Measurements from ENCODE around the gene DYNC1I1.

DYNC1I1 gene

DNA sequence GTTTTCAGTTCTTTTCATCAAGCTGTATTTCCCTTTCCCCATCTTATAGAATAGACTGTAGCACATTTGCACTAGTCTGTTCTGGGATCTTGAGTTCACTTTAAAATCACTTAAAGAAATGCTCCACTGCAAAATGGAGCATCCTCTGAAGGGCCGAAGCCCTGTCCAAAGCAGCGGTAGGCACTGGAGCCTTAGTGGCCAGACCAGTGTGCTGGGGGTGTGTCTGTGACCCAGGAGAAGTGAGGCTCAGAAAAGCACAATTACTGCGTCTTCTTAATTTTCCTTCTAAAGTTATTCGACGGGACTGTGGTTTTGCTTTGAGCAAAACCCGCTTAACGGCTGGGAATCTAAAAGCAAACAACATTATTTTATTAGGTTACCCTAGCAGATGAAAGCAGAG lies 343.8 kb downstream of the DYNC1I1 start:
- H3K4me3 ChIP-seq (ENCODE audit: low read length): no peak overlapping the region
- no peak overlapping the region for H2AFZ ChIP-seq (ENCODE audit: low read depth, low read length)
- no peaks in the 10 kb centered on the region for H3K27me3 ChIP-seq (ENCODE audit: insufficient read depth, low read length)
- H3K9me3 ChIP-seq (ENCODE audit: low read length): no peaks in the 10 kb centered on the region
- peaks cover 12% of the 10 kb centered on the region for H3K36me3 ChIP-seq (ENCODE audit: insufficient read depth, low read length)
- peaks cover 8% of the 10 kb centered on the region for H3K4me1 ChIP-seq (ENCODE audit: insufficient read depth, low read length)

DNA sequence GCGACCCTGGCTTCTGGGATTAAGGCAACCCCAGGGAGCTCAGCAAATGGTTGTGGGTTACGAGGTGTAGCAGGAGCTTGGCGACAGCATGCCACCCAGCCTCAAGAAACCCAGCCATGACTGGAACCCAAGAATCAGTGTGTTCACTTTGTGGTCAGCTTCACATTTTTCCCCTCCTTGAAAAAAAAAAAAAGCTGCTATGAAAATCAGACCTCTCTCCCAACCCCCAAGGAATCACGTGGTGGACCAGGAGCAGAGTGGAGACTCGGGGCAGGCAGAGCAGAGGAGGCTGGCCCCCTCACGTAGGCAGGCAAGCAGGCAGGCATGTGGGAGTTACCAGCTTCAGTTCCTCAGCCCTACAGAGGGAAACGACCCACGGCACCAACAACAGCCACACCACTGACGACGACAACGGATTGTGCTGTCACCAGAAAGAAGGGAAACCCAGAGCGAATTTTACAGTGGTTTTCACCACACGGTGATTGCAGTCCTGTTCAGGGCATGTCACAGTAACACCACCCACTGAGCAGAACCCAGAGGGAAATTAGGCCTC lies 346.2 kb downstream of the DYNC1I1 start:
- Histone ChIP-seq H3K4me1 (ENCODE audit: insufficient read depth, low read length) (peaks cover 8% of the 10 kb centered on the region), H2AFZ (ENCODE audit: low read depth, low read length) (no peak overlapping the region)

DNA sequence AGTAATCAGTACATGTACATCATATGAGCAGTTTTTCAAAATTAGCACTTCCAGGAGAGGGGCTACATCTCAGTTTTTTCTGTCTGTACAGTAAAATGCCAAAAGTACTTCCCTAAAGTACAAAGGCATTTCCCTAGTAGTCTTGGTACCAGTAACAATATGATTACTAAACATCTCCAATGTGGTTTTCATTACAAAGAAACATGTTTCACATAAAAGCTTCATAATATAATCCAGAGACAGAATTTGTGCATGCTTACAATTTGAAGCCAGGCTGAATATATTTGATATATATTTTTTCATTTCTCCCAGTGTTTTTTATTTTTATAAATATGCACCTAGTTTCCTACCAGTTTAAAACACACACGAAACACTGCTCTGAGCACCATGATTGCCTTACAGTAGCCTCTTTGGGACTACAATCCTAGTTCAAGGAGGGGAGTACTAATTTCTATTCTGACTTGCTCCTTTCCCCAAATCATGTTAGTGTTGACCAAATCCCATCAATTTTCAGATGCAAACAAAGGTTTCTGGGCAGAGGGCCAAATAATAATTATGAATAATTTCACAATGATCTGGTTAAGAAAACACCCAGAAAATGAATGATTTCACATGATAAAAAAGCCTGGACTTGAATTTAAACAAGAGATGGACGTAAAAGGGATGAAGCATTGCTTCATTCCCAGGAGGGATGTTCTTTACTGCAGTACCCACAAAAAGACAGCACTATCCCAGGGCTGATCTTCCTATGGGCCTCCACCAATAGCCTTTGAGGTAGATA lies 348.3 kb downstream of the DYNC1I1 start:
- H3K27me3 ChIP-seq (ENCODE audit: insufficient read depth, low read length): no peaks in the 10 kb centered on the region
- H3K4me1 ChIP-seq (ENCODE audit: insufficient read depth, low read length): peaks cover 8% of the 10 kb centered on the region
- H3K36me3 ChIP-seq (ENCODE audit: insufficient read depth, low read length): peaks cover 19% of the 10 kb centered on the region
- no peak overlapping the region for H3K4me3 ChIP-seq (ENCODE audit: low read length)
- no peak overlapping the region for H2AFZ ChIP-seq (ENCODE audit: low read depth, low read length)
- H3K9me3 ChIP-seq (ENCODE audit: low read length): no peaks in the 10 kb centered on the region

More for the DNA sequence above, 346.2 kb downstream of the DYNC1I1 start:
- H3K9me3 ChIP-seq (ENCODE audit: low read length): no peaks in the 10 kb centered on the region
- peaks cover 19% of the 10 kb centered on the region for H3K36me3 ChIP-seq (ENCODE audit: insufficient read depth, low read length)
- H3K27me3 ChIP-seq (ENCODE audit: insufficient read depth, low read length): no peaks in the 10 kb centered on the region
- H3K4me3 ChIP-seq (ENCODE audit: low read length): no peak overlapping the region

DNA sequence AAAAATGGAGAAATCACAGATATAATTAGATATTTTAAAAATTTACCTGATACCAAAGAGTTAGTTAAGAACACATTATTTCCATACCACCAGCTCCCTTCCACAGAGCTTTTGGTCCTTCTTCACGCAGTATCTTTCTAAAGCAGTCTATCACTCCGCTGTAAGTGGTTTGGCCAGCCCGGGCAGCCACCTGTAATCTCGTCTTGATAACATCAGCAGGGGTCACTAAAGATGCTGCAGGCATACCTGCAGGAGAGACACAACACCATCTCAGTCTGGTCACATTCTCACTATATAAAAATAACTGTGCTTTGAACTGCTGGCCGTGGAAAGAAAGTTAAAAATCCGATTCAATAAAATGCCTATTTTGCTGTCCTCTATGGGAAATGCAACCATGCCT lies 349.4 kb downstream of the DYNC1I1 start:
- H3K36me3 ChIP-seq (ENCODE audit: insufficient read depth, low read length): peaks cover 19% of the 10 kb centered on the region
- no peaks in the 10 kb centered on the region for H3K27me3 ChIP-seq (ENCODE audit: insufficient read depth, low read length)
- H3K4me3 ChIP-seq (ENCODE audit: low read length): no peak overlapping the region
- H2AFZ ChIP-seq (ENCODE audit: low read depth, low read length): no peak overlapping the region
- peaks cover 18% of the 10 kb centered on the region for H3K4me1 ChIP-seq (ENCODE audit: insufficient read depth, low read length)
- no peaks in the 10 kb centered on the region for H3K9me3 ChIP-seq (ENCODE audit: low read length)

DNA sequence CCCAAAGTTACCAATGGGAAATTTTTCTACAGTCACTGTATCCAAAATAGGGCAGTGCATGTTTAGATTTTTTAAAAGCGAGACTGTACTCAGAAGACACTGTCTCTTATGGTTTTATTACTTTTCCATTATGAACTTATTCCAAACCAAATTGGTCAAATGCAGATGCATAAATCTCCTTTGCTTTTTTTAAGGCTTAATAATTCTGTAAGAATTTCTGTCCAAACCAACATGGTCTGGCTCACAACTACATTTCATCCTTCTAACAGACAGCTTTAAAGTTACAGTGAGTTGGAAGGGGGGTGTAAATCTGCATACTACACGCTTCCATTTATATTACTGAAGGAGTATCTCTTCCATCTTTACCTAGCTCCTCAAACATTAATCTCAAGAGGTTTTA lies 350.4 kb downstream of the DYNC1I1 start:
- H3K4me3 ChIP-seq (ENCODE audit: low read length): no peak overlapping the region
- peaks cover 28% of the 10 kb centered on the region for H3K4me1 ChIP-seq (ENCODE audit: insufficient read depth, low read length)
- peaks cover 19% of the 10 kb centered on the region for H3K36me3 ChIP-seq (ENCODE audit: insufficient read depth, low read length)
- H2AFZ ChIP-seq (ENCODE audit: low read depth, low read length): no peak overlapping the region
- H3K27me3 ChIP-seq (ENCODE audit: insufficient read depth, low read length): no peaks in the 10 kb centered on the region
- H3K9me3 ChIP-seq (ENCODE audit: low read length): no peaks in the 10 kb centered on the region

DNA sequence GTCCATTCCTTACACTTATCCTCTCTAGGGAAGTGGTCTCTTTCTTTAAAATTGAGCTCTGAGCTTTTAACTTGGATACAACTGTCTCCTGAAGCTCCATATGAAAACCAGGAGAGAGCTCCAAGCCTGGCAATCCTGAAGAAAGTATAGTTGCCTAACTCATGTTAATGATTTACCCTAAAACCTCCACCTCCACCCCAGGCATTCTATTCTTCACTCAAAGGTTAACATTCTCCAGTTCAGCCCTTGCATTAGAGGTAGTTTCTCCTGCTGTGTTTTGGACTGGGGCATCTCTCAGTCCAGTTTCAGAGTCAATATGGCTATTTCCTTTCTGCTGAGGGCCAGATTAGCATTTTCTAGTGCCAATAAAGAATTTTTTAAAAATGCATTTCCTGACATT lies 354.0 kb downstream of the DYNC1I1 start:
- Histone ChIP-seq H3K4me3 (ENCODE audit: low read length) (no peak overlapping the region), H3K27me3 (ENCODE audit: insufficient read depth, low read length) (no peaks in the 10 kb centered on the region), H3K4me1 (ENCODE audit: insufficient read depth, low read length) (peaks cover 33% of the 10 kb centered on the region), H3K36me3 (ENCODE audit: insufficient read depth, low read length) (peaks cover 9% of the 10 kb centered on the region), H2AFZ (ENCODE audit: low read depth, low read length) (no peak overlapping the region), H3K9me3 (ENCODE audit: low read length) (no peaks in the 10 kb centered on the region)

DNA sequence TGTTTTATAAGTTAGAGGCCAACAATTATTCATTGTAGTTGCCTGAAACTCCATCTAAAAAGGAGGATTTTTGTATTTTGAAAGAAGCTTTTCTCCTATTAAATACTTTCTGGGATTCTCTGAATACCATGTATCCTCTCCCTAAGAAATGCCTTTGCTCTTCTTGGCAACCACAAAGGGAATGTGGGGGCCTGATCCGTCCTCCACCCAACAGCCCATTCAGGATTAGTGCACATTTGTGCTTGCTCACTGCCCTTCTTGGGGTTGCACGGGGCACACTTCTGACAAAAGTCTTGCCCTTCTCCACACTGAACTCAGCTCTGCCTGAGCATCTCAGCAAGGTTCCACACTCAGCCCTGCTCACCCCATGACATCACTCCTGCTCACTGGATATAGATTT lies 355.4 kb downstream of the DYNC1I1 start:
- Histone ChIP-seq H3K4me1 (ENCODE audit: insufficient read depth, low read length) (peaks cover 33% of the 10 kb centered on the region), H2AFZ (ENCODE audit: low read depth, low read length) (no peak overlapping the region), H3K27me3 (ENCODE audit: insufficient read depth, low read length) (no peaks in the 10 kb centered on the region), H3K9me3 (ENCODE audit: low read length) (no peaks in the 10 kb centered on the region), H3K36me3 (ENCODE audit: insufficient read depth, low read length) (peaks cover 4% of the 10 kb centered on the region), H3K4me3 (ENCODE audit: low read length) (no peak overlapping the region)

DNA sequence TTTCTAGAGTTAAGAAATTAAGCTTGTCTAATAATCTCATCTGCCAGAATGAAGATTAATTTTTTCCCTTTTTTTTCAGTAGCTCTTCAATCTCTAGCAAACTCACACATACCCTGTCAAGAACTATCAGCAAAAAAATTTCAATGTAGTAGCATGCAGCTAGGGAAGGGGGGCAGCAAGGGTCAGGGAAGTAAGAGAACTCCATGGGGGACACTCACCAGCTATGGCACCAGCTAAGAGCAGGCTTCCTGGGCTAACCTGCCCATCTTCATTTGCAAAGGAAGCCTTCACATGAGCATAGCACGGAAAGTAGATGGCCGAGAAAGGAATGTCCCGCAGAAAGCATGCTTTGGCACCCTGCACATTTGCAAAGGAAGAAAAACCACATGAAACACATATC lies 359.2 kb downstream of the DYNC1I1 start:
- H3K9me3 ChIP-seq (ENCODE audit: low read length): no peaks in the 10 kb centered on the region
- H3K27me3 ChIP-seq (ENCODE audit: insufficient read depth, low read length): no peaks in the 10 kb centered on the region
- peaks cover 25% of the 10 kb centered on the region for H3K4me1 ChIP-seq (ENCODE audit: insufficient read depth, low read length)
- H3K4me3 ChIP-seq (ENCODE audit: low read length): no peak overlapping the region
- no peak overlapping the region for H2AFZ ChIP-seq (ENCODE audit: low read depth, low read length)
- peaks cover 11% of the 10 kb centered on the region for H3K36me3 ChIP-seq (ENCODE audit: insufficient read depth, low read length)

DNA sequence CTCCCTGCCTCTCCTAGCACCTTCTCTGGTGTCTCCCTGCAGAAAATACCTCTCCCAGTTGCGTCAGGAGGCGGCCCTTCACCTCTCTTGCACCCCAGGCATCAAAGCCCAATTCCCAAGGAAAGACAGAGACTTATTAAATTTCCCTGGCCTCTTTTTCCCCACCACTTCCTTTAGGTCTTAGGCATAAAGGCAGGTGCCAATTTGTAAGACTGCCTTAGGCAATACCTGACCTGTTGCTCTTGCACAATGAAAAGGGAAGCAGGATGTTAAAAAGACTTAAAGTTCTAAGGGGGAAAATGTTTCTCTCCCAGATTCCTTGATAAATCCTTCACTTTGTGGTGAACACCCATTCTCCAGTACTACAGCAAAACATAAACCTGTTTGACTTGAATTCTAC lies 362.9 kb downstream of the DYNC1I1 start:
- H3K36me3 ChIP-seq (ENCODE audit: insufficient read depth, low read length): peaks cover 11% of the 10 kb centered on the region
- no peak overlapping the region for H2AFZ ChIP-seq (ENCODE audit: low read depth, low read length)
- no peaks in the 10 kb centered on the region for H3K9me3 ChIP-seq (ENCODE audit: low read length)
- no peaks in the 10 kb centered on the region for H3K27me3 ChIP-seq (ENCODE audit: insufficient read depth, low read length)
- no peak overlapping the region for H3K4me3 ChIP-seq (ENCODE audit: low read length)
- no peaks in the 10 kb centered on the region for H3K4me1 ChIP-seq (ENCODE audit: insufficient read depth, low read length)

DNA sequence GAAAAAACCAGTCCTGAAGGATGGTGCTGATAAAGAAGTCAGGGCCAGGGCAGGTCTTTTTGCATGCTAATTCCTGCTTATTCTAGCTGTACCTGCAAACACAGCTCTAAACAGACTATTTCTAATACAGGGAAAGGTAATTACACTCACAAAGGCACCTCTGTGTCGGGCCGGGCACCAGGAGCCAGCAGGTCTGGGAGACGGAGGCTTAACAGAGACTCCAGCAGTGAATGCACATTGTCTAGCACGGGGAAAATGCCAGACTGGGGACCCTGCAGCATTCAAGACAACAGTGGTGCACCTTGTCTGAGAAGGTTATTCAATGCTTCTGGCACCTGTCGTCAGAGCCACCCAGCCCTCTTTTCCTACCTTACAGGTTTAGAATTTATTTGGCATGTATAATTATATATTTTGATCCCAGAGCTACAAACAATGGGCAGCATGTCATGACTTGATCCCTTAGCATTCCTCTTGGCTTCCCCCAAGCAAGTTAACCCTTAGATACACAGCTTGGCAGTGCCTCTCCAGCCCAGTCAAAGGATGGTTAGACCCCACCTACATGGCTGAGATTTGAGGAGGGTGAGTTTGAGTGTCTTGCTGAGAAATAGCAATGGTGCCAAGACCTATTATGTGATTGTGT lies 364.4 kb downstream of the DYNC1I1 start:
- Histone ChIP-seq H3K36me3 (ENCODE audit: insufficient read depth, low read length) (peaks cover 9% of the 10 kb centered on the region), H3K27me3 (ENCODE audit: insufficient read depth, low read length) (no peaks in the 10 kb centered on the region), H3K4me3 (ENCODE audit: low read length) (no peak overlapping the region), H3K9me3 (ENCODE audit: low read length) (no peaks in the 10 kb centered on the region), H2AFZ (ENCODE audit: low read depth, low read length) (no peak overlapping the region), H3K4me1 (ENCODE audit: insufficient read depth, low read length) (no peaks in the 10 kb centered on the region)

DNA sequence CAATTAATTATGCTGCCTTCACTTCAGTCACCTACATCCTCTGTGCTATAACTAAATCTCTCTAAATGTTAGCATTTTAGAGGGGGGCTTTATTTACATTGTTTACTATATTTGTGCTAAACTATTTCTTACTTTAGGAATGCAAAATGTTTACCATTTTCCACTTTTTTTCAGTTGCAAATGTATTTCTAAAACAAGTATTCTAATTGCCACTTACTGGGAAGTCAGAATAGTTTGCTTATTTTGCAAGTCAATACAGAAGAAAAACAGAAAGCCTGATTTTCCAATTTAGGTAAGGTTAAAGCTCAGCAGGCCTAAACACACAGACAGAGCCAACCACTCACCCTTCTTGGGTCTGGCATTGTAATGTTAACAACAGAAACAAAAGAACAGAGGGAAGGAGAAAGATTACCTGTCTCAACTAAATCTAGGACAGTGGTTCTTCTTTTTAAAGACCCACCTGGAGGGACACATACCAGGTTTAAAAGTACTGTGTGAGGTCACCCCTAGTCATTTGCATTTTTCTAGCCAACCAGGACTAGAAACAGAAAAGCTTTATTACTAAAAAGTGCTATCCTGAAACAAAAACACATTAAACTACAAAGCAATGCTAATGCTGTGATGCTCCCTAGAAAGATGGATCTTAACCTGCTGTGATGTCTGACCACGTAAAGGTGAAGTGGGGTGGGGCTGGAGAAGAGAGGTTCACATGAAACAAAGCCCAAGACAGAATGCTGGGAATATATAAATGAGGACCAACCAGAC lies 371.3 kb downstream of the DYNC1I1 start:
- H3K4me3 ChIP-seq (ENCODE audit: low read length): no peak overlapping the region
- peaks cover 12% of the 10 kb centered on the region for H3K36me3 ChIP-seq (ENCODE audit: insufficient read depth, low read length)
- no peaks in the 10 kb centered on the region for H3K9me3 ChIP-seq (ENCODE audit: low read length)
- H3K27me3 ChIP-seq (ENCODE audit: insufficient read depth, low read length): no peaks in the 10 kb centered on the region
- no peak overlapping the region for H2AFZ ChIP-seq (ENCODE audit: low read depth, low read length)
- peaks cover 7% of the 10 kb centered on the region for H3K4me1 ChIP-seq (ENCODE audit: insufficient read depth, low read length)

DNA sequence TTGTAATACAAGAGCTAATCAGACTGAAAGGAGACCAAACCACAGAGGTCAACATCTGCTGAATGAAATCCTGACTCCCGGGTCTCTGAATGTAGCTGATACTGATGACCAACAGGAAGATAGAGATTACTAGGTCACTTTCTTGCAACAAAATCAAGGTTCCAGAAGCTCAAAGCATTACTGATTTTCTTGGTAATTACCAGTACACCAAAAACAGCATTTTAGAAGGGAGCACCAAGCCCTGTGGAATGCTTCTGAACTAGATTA lies 371.8 kb downstream of the DYNC1I1 start:
- peaks cover 12% of the 10 kb centered on the region for H3K36me3 ChIP-seq (ENCODE audit: insufficient read depth, low read length)
- H3K27me3 ChIP-seq (ENCODE audit: insufficient read depth, low read length): no peaks in the 10 kb centered on the region
- H3K9me3 ChIP-seq (ENCODE audit: low read length): no peaks in the 10 kb centered on the region
- H2AFZ ChIP-seq (ENCODE audit: low read depth, low read length): no peak overlapping the region
- peaks cover 7% of the 10 kb centered on the region for H3K4me1 ChIP-seq (ENCODE audit: insufficient read depth, low read length)
- H3K4me3 ChIP-seq (ENCODE audit: low read length): no peak overlapping the region
